C4-2B (cell line): ENCODE data around the gene PPHLN1.

Experiments used
- H3K27ac ChIP-seq: fragments of 450-650 bp; 2 replicates; pipeline ENCODE4 v1.5.1; 2017
- ZFX ChIP-seq: fragments of 450-650 bp; IDR thresholded peaks from 2 replicates; pipeline ENCODE4 v1.6.1; 2017
- TF ChIP-seq, protein P1 (sequence below): fragments of 450-650 bp; conservative IDR thresholded peaks from 2 replicates; pipeline ENCODE4 v1.5.1; 2017; ENCODE audit warnings: mild to moderate bottlenecking

The PPHLN1 gene

DNA sequence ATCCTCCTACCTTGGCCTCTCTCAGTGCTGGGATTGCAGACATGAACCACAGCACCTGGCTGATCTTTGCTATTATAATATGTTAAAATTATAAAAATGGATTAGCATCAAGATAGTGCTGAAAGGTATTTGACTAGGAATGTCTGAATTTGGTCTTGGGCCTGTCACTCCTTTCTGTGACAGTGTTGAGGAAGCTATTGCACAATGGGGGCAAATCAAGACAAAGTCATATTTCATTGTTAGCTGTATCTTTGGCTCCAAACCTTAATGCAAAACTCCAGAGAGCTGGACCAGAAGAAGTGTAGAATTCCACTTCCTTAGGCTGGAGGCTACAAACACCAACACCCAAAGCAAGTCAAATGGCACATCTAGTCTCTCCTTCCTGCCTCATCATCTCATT lies 42.2 kb upstream of the PPHLN1 start:
- TF ChIP-seq, protein P1, sequence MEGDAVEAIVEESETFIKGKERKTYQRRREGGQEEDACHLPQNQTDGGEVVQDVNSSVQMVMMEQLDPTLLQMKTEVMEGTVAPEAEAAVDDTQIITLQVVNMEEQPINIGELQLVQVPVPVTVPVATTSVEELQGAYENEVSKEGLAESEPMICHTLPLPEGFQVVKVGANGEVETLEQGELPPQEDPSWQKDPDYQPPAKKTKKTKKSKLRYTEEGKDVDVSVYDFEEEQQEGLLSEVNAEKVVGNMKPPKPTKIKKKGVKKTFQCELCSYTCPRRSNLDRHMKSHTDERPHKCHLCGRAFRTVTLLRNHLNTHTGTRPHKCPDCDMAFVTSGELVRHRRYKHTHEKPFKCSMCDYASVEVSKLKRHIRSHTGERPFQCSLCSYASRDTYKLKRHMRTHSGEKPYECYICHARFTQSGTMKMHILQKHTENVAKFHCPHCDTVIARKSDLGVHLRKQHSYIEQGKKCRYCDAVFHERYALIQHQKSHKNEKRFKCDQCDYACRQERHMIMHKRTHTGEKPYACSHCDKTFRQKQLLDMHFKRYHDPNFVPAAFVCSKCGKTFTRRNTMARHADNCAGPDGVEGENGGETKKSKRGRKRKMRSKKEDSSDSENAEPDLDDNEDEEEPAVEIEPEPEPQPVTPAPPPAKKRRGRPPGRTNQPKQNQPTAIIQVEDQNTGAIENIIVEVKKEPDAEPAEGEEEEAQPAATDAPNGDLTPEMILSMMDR, result no peak
- TF ChIP-seq ZFX, result no peak
- H3K27ac ChIP-seq, result no peak overlapping the region

DNA sequence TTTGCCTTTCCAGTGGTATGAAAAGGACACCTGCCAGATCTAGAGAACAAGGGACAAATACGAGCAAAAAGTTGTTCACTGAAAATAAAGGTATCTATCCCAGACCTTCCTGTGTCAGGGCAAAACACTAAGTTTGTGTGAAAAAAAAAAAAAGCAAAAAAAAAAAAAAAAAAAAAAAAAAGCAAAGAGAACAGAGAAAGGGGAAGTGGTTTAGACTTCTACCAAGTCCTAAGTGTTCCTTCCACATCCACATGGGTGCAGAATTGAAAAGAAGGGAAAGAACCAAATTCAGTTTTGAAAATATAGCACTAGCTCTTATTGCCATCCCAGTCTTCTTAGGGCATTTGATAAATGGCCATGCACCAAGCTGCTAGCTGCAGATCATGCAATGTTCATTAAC lies 41.8 kb upstream of the PPHLN1 start:
- H3K27ac ChIP-seq, result no peak overlapping the region
- no peak for TF ChIP-seq ZFX
- TF ChIP-seq, protein P1, result no peak

DNA sequence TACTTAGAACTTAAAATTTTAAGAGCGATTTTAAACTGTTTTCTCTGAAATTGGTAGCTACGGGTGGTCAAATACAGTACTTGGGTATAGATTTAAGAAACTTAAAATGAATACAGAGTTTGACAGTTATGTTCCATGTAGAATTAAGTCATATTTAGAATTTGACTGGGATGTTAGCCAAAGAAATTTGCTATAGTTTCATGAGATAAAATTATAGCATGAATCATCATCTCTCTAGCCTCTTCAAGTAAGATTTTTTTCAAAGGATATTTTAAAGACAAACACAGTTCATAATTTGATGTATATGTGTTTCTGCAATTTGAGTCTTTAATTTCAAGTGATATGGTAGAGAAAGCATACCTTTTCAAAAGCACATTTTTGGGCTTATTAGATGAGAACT lies 41.1 kb upstream of the PPHLN1 start:
- H3K27ac ChIP-seq, result no peak overlapping the region
- no peak for TF ChIP-seq ZFX
- TF ChIP-seq, protein P1, result no peak

DNA sequence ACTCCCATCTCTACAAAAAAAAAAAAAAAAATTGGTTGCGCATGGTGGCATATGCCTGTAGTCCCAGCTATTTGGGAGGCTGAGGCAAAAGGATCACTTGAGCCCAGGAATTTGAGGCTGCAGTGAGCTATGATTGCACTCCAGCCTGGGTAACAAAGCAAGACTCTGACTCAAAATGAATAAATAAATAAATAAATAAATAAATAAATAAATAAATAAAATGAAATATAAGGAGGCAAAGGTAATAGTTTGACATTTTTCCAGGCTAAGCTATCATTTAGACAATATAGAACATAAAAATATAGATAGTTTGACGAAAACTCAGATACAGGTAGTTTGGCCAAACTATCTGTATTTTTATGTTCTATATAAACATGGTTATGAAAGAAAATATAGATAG lies 40.5 kb upstream of the PPHLN1 start:
- TF ChIP-seq, protein P1, result no peak
- TF ChIP-seq ZFX, result no peak
- H3K27ac ChIP-seq, result no peak overlapping the region

DNA sequence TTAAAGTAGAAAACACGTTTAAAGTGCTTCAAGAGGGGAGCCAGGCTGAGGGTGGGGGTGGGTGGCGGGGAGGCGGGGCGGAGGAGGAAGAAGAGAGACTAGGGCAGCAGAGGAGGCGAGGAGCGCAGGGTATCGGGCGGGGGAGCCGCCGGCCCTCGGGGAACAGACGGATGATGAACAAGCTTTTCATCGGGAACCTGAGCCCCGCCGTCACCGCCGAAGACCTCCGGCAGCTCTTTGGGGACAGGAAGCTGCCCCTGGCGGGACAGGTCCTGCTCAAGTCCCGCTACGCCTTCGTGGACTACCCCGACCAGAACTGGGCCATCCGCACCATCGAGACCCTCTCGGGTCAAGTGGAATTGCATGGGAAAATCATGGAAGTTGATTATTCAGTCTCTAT lies 39.2 kb upstream of the PPHLN1 start:
- TF ChIP-seq, protein P1, result no peak
- no peak for TF ChIP-seq ZFX
- H3K27ac ChIP-seq, result no peak overlapping the region

DNA sequence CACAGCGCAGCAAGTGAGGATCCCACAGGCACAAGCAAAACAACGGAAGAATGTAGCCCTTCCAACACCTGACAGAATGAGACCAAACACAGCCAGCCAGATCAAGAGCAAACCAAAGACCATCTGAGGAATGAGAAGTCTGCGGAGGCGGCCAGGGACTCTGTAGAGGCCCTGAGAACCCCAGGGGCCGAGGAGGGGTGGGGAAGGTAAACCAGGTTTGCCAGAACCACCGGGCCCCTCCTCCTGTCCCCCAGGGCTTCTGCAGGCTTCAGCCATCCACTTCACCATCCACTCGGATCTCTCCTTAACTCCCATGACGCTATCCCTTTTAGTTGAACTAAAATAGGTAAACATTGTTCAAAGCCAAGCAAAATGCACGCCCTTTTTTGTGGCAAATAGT lies 37.4 kb upstream of the PPHLN1 start:
- TF ChIP-seq, protein P1, result no peak
- TF ChIP-seq ZFX, result no peak
- no peak overlapping the region for H3K27ac ChIP-seq

DNA sequence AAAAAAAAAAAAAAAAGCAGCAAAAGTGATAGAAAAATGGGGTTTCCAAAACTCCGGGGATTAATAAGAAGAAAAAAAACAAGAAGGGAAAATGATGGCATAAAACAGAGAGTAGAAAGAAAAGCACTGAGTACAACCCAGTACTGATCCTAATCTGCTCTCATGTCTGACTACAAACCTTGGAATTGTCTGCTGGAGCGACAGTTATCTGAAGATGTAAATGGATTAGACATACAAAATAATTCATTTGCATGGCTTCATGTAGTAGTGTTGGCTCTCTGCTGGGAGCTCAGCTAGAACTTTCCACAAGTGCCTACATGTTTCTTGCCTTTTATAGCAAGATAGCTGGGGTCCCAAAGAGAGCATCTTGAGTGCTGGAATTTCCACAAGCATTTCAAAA lies 34.3 kb upstream of the PPHLN1 start:
- no peak overlapping the region for H3K27ac ChIP-seq
- TF ChIP-seq, protein P1, result no peak
- TF ChIP-seq ZFX, result no peak
